ENCODE measurements around the gene RPL39L.

DNA sequence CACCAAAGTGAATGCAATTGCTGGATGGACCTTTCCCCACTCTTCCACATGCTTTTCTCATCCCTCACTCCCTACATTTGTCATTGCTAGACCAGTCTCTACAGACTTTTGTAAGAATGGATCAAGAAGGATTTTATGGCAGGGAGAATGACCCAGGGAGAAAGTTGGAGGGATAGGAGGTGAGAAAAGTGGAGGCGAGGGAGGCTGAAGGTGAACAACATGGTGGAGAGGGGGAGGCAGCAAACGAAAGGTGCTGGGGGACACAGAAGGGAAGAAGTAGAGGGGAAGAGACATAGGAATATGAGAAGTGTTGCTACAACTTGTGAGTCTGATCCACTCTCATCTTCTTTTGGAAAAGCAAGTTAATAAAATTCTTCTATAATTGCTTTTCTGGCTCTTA is 33.6 kb upstream of the RPL39L start:
- TF ChIP-seq POLR2AphosphoS5 (IDR thresholded peaks at IDR 0.05) (no peak), CTCF (IDR thresholded peaks at IDR 0.05) (no peak), POLR2A (IDR thresholded peaks at IDR 0.05) (no peak), EP300 (IDR thresholded peaks at IDR 0.05) (no peak)

All from upper lobe of left lung (tissue), 4 donors.